Ishikawa (cell line): ENCODE results near the gene CASK.

Experiments used
- CEBPB ChIP-seq: IDR thresholded peaks from 2 replicates; pipeline ENCODE4 v1.6.1; 2012
- CREB1 ChIP-seq: IDR thresholded peaks from 2 replicates; pipeline ENCODE4 v1.6.1; 2012; ENCODE audit warnings: low read depth
- EGR1 ChIP-seq: IDR thresholded peaks from 2 replicates; pipeline ENCODE4 v1.6.1; 2012
- EP300 ChIP-seq: IDR thresholded peaks from 2 replicates; pipeline ENCODE4 v1.6.1; 2012; ENCODE audit warnings: borderline replicate concordance
- FOXM1 ChIP-seq: IDR thresholded peaks from 2 replicates; pipeline ENCODE4 v1.6.1; 2012; ENCODE audit warnings: low read depth, borderline replicate concordance
- NFIC ChIP-seq: IDR thresholded peaks from 2 replicates; pipeline ENCODE4 v1.6.1; 2012
- RAD21 ChIP-seq: IDR thresholded peaks from 2 replicates; pipeline ENCODE4 v1.6.1; 2012; ENCODE audit warnings: low read depth
- REST ChIP-seq: IDR thresholded peaks from 2 replicates; pipeline ENCODE4 v1.6.1; 2012; ENCODE audit warnings: low read depth, mild to moderate bottlenecking
- TAF1 ChIP-seq: IDR thresholded peaks from 2 replicates; pipeline ENCODE4 v1.6.1; 2012; ENCODE audit warnings: low read depth, mild to moderate bottlenecking
- TCF12 ChIP-seq: IDR thresholded peaks from 2 replicates; pipeline ENCODE4 v1.6.1; 2012; ENCODE audit warnings: low read depth
- TEAD4 ChIP-seq: IDR thresholded peaks from 2 replicates; pipeline ENCODE4 v1.6.1; 2012
- USF1 ChIP-seq: IDR thresholded peaks from 2 replicates; pipeline ENCODE4 v1.6.1; 2012
- YY1 ChIP-seq: IDR thresholded peaks from 2 replicates; pipeline ENCODE4 v1.6.1; 2012; ENCODE audit warnings: low read depth
- ZBTB7A ChIP-seq: IDR thresholded peaks from 2 replicates; pipeline ENCODE4 v1.6.1; 2012; ENCODE audit warnings: low read depth
- TF ChIP-seq, protein P1 (sequence below): IDR thresholded peaks from 2 replicates; pipeline ENCODE4 v1.6.1; 2012

Gene CASK

GRCh38 chrX:41933546-41933945 lies 10.2 kb upstream of the CASK start:
- TF ChIP-seq TAF1 = no peak
- TF ChIP-seq CREB1 = no peak
- TF ChIP-seq NFIC = no peak

DNA sequence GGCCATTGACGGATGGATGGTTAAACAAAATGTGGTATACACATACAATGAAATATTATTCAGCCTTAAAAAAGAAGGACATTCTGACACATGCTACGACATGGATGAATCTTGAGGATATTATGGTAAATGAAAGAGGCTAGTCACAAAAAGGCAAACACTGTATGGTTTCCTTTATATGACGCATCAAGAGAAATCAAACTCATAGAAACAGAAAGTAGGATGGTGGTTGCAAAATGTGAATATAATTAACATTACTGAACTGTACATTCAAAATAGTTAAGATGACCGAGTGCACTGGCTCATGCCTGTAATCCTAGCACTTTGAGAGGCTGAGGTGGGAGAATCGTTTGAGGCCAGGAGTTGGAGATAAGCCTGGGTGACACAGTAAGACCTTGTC lies 9.5 kb upstream of the CASK start:
- TF ChIP-seq, protein P1, sequence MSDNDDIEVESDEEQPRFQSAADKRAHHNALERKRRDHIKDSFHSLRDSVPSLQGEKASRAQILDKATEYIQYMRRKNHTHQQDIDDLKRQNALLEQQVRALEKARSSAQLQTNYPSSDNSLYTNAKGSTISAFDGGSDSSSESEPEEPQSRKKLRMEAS = no peak
- TF ChIP-seq YY1 (no peak), EGR1 (no peak), TAF1 (no peak), TCF12 (no peak), CEBPB (no peak)

DNA sequence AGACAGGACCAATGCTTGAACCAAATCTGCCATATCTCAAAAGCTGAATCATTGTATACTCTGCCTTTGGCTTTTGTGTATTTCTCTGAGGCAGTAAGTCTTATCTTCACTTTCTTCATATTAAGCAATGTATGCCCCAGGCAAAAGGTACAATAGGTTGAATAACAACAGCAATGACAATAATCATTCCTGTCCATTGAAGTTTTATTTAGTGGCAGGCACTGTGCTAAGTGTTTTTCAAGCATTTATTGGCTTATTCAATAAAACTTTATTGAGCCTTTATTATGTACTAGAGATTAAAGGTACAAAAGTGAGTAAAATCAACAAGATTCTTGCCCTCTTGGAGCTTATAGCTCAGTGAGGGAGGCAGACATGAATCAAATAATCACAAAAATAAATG lies 8.2 kb upstream of the CASK start:
- TF ChIP-seq USF1 = no peak
- TF ChIP-seq CREB1 = no peak

GRCh38 chrX:41923978-41924683 lies 777 bp upstream of the CASK start:
- TF ChIP-seq TCF12 = no peak
- TF ChIP-seq, protein P1 = peak; percentile 51

GRCh38 chrX:41922431-41923151 lies 763 bp downstream of the CASK start:
- no peak for TF ChIP-seq USF1
- no peak for TF ChIP-seq ZBTB7A
- TF ChIP-seq EP300 = no peak
- TF ChIP-seq CEBPB = no peak
- TF ChIP-seq RAD21 = no peak
- no peak for TF ChIP-seq EGR1
- no peak for TF ChIP-seq NFIC
- TF ChIP-seq, protein P1 = no peak
- TF ChIP-seq CREB1 = no peak
- no peak for TF ChIP-seq TEAD4
- TF ChIP-seq TAF1 = no peak
- no peak for TF ChIP-seq FOXM1
- TF ChIP-seq TCF12 = no peak
- no peak for TF ChIP-seq REST
- TF ChIP-seq YY1 = no peak

- TF ChIP-seq TEAD4 (no peak), TCF12 (no peak), FOXM1 (no peak), ZBTB7A (no peak), NFIC (no peak), CEBPB (no peak), REST (no peak), CREB1 (no peak), USF1 (no peak)
- TF ChIP-seq, protein P1 = no peak
These were observed 1.6 kb downstream of the CASK start for GRCh38 chrX:41921492-41922430.
